ENCODE measurements around the gene TMPRSS13.
"Not testable (repeated sequence)": the region's sequence is repeated elsewhere in the genome, so short reads cannot be mapped to it uniquely, and the experiment has no call there.

Gene TMPRSS13

GRCh38 chr11:117869604-117870003 is 59.6 kb downstream of the TMPRSS13 start:
- no peak for DNase-seq

- no peak for DNase-seq
These were observed 60.2 kb downstream of the TMPRSS13 start for GRCh38 chr11:117868815-117869561.

GRCh38 chr11:117868088-117868487 is 61.1 kb downstream of the TMPRSS13 start:
- DNase-seq = no peak

GRCh38 chr11:117866526-117866925 is 62.7 kb downstream of the TMPRSS13 start:
- DNase-seq = no peak

- not testable (repeated sequence) for DNase-seq
These were observed 63.7 kb downstream of the TMPRSS13 start for GRCh38 chr11:117865546-117865945.

- no peak for DNase-seq
These were observed 65.8 kb downstream of the TMPRSS13 start for GRCh38 chr11:117863383-117863782.

GRCh38 chr11:117862753-117863152 is 66.4 kb downstream of the TMPRSS13 start:
- no peak for DNase-seq

GRCh38 chr11:117862019-117862725 is 67.0 kb downstream of the TMPRSS13 start:
- DNase-seq = no peak

- DNase-seq = no peak
These were observed 67.8 kb downstream of the TMPRSS13 start for GRCh38 chr11:117861151-117862018.

GRCh38 chr11:117860139-117860538 is 69.1 kb downstream of the TMPRSS13 start:
- DNase-seq = no peak

- DNase-seq = no peak
These were observed 69.6 kb downstream of the TMPRSS13 start for GRCh38 chr11:117859488-117860112.

GRCh38 chr11:117859061-117859460 is 70.1 kb downstream of the TMPRSS13 start:
- DNase-seq = no peak

GRCh38 chr11:117857734-117858414 is 71.3 kb downstream of the TMPRSS13 start:
- DNase-seq = no peak

GRCh38 chr11:117855912-117856651 is 73.1 kb downstream of the TMPRSS13 start:
- DNase-seq = no peak

GRCh38 chr11:117855186-117855845 is 73.9 kb downstream of the TMPRSS13 start:
- DNase-seq = no peak

- no peak for DNase-seq
These were observed 76.9 kb downstream of the TMPRSS13 start for GRCh38 chr11:117852309-117852708.

GRCh38 chr11:117851852-117852251 is 77.3 kb downstream of the TMPRSS13 start:
- DNase-seq = no peak

GRCh38 chr11:117851106-117851505 is 78.1 kb downstream of the TMPRSS13 start:
- no peak for DNase-seq
